HTERT RPE-1 (cell line): ENCODE results near the gene JPH3.

Experiments used
- in situ Hi-C: fragments of 300-500 bp; cut with MboI; formaldehyde crosslinking; loops from 4 replicates; pipeline ENCODE4 v1.14.3; 2020; ENCODE audit warnings: low sequenced_read_pairs

Gene JPH3

GRCh38 chr16:87598431-87598830, 3.9 kb upstream of the JPH3 start:
- in situ Hi-C loops = no loop called here

GRCh38 chr16:87600246-87600645, 2.1 kb upstream of the JPH3 start:
- in situ Hi-C loops = no loop called here

GRCh38 chr16:87601401-87601981, 817 bp upstream of the JPH3 start:
- in situ Hi-C loops = no loop called here

- in situ Hi-C loops = no loop called here
Measured at GRCh38 chr16:87602821-87603683, 744 bp downstream of the JPH3 start.

GRCh38 chr16:87603684-87604633, 1.7 kb downstream of the JPH3 start:
- in situ Hi-C loops = no loop called here

- in situ Hi-C loops = no loop called here
Measured at GRCh38 chr16:87604634-87605111, 2.4 kb downstream of the JPH3 start.

GRCh38 chr16:87607223-87607622, 4.9 kb downstream of the JPH3 start:
- in situ Hi-C loops = no loop called here

GRCh38 chr16:87607871-87608270, 5.6 kb downstream of the JPH3 start:
- in situ Hi-C loops = no loop called here

GRCh38 chr16:87608400-87608985, 6.2 kb downstream of the JPH3 start:
- in situ Hi-C loops = no loop called here

GRCh38 chr16:87610026-87610425, 7.7 kb downstream of the JPH3 start:
- in situ Hi-C loops = no loop called here

- in situ Hi-C loops = no loop called here
Measured at GRCh38 chr16:87611456-87611855, 9.1 kb downstream of the JPH3 start.

GRCh38 chr16:87613961-87614360, 11.7 kb downstream of the JPH3 start:
- in situ Hi-C loops = no loop called here

- in situ Hi-C loops = no loop called here
Measured at GRCh38 chr16:87615621-87616041, 13.3 kb downstream of the JPH3 start.

GRCh38 chr16:87616556-87616955, 14.2 kb downstream of the JPH3 start:
- in situ Hi-C loops = no loop called here

- in situ Hi-C loops = no loop called here
Measured at GRCh38 chr16:87618216-87618615, 15.9 kb downstream of the JPH3 start.

GRCh38 chr16:87619360-87620200, 17.3 kb downstream of the JPH3 start:
- in situ Hi-C loops = no loop called here

GRCh38 chr16:87620201-87620495, 17.8 kb downstream of the JPH3 start:
- in situ Hi-C loops = no loop called here

- in situ Hi-C loops = no loop called here
Measured at GRCh38 chr16:87621550-87621829, 19.2 kb downstream of the JPH3 start.

- in situ Hi-C loops = no loop called here
Measured at GRCh38 chr16:87621976-87622713, 19.8 kb downstream of the JPH3 start.
